SK-N-SH treated with all-trans-retinoic acid at 6 μM for 48 hours (cell line): ENCODE measurements around the gene KCNMB2.
"Not testable (repeated sequence)": the region's sequence is repeated elsewhere in the genome, so short reads cannot be mapped to it uniquely, and the experiment has no call there.

Source experiments
- ATAC-seq: fragments of 200-7000 bp; cut with Tn5 transposase; 3 replicates; pipeline ENCODE4 v1.9.1; 2020; ENCODE audit warnings: mild to moderate bottlenecking, moderate library complexity
- BACH2 ChIP-seq: fragments of 250-450 bp; sonication (Bioruptor Pico); IDR thresholded peaks from 2 replicates; pipeline ENCODE4 v1.9.0; 2021; ENCODE audit warnings: mild to moderate bottlenecking, borderline replicate concordance
- CREB5 ChIP-seq: fragments of 250-450 bp; sonication (Bioruptor Pico); IDR thresholded peaks from 2 replicates; pipeline ENCODE4 v1.5.1; 2020; ENCODE audit warnings: low read depth, mild to moderate bottlenecking, moderate library complexity
- CSDC2 ChIP-seq: fragments of 250-450 bp; sonication (Bioruptor Pico); IDR thresholded peaks from 2 replicates; pipeline ENCODE4 v1.5.0; 2020; ENCODE audit warnings: mild to moderate bottlenecking, moderate library complexity
- CSRNP3 ChIP-seq: fragments of 250-450 bp; sonication (Bioruptor Pico); IDR thresholded peaks from 2 replicates; pipeline ENCODE4 v1.5.1; 2021; ENCODE audit warnings: mild to moderate bottlenecking, moderate library complexity
- ESRRG ChIP-seq: fragments of 250-450 bp; sonication (Bioruptor Pico); IDR thresholded peaks from 2 replicates; pipeline ENCODE4 v1.6.1; 2021; ENCODE audit warnings: mild to moderate bottlenecking
- GLIS3 ChIP-seq: fragments of 250-450 bp; sonication (Bioruptor Pico); IDR thresholded peaks from 2 replicates; pipeline ENCODE4 v1.5.0; 2020; ENCODE audit warnings: mild to moderate bottlenecking, moderate library complexity
- ISL1 ChIP-seq: fragments of 250-450 bp; sonication (Bioruptor Pico); IDR thresholded peaks from 2 replicates; pipeline ENCODE4 v2.1.2; 2022; ENCODE audit warnings: mild to moderate bottlenecking, moderate library complexity
- OSR1 ChIP-seq: fragments of 250-450 bp; sonication (Bioruptor Pico); IDR thresholded peaks from 2 replicates; pipeline ENCODE4 v1.8.0; 2022; ENCODE audit warnings: moderate library complexity, mild to moderate bottlenecking, inconsistent platforms
- PATZ1 ChIP-seq: fragments of 250-450 bp; sonication (Bioruptor Pico); IDR thresholded peaks from 2 replicates; pipeline ENCODE4 v1.8.0; 2020; ENCODE audit warnings: mild to moderate bottlenecking, moderate library complexity, borderline replicate concordance
- POU6F1 ChIP-seq: fragments of 250-450 bp; sonication (Bioruptor Pico); IDR thresholded peaks from 2 replicates; pipeline ENCODE4 v1.8.0; 2021; ENCODE audit warnings: low read depth, mild to moderate bottlenecking, moderate library complexity, borderline replicate concordance
- PPARA ChIP-seq: fragments of 250-450 bp; sonication (Bioruptor Pico); IDR thresholded peaks from 2 replicates; pipeline ENCODE4 v1.5.0; 2020; ENCODE audit warnings: mild to moderate bottlenecking, borderline replicate concordance
- RARB ChIP-seq: fragments of 250-450 bp; sonication (Bioruptor Pico); IDR thresholded peaks from 2 replicates; pipeline ENCODE4 v1.8.0; 2021; ENCODE audit warnings: mild to moderate bottlenecking, moderate library complexity
- SNAI2 ChIP-seq: fragments of 250-450 bp; sonication (Bioruptor Pico); IDR thresholded peaks from 2 replicates; pipeline ENCODE4 v1.5.0; 2020; ENCODE audit warnings: mild to moderate bottlenecking, moderate library complexity
- TCF4 ChIP-seq: fragments of 250-450 bp; sonication (Bioruptor Pico); IDR thresholded peaks from 2 replicates; pipeline ENCODE4 v1.8.0; 2021; ENCODE audit warnings: mild to moderate bottlenecking, moderate library complexity, borderline replicate concordance
- TOX ChIP-seq: fragments of 250-450 bp; sonication (Bioruptor Pico); IDR thresholded peaks from 2 replicates; pipeline ENCODE4 v1.8.0; 2021; ENCODE audit warnings: mild to moderate bottlenecking, moderate library complexity, borderline replicate concordance
- TSHZ2 ChIP-seq: fragments of 250-450 bp; sonication (Bioruptor Pico); IDR thresholded peaks from 2 replicates; pipeline ENCODE4 v1.5.0; 2020; ENCODE audit warnings: mild to moderate bottlenecking, moderate library complexity
- ZC3H10 ChIP-seq: fragments of 250-450 bp; sonication (Bioruptor Pico); IDR thresholded peaks from 2 replicates; pipeline ENCODE4 v1.5.1; 2021; ENCODE audit warnings: mild to moderate bottlenecking, moderate library complexity
- ZFP3 ChIP-seq: fragments of 250-450 bp; sonication (Bioruptor Pico); IDR thresholded peaks from 2 replicates; pipeline ENCODE4 v1.5.0; 2020; ENCODE audit warnings: mild to moderate bottlenecking, moderate library complexity
- ZFP30 ChIP-seq: fragments of 450-650 bp; formaldehyde crosslinking; IDR thresholded peaks from 2 replicates; pipeline ENCODE4 v1.5.0; 2022; ENCODE audit warnings: mild to moderate bottlenecking, moderate library complexity
- ZNF565 ChIP-seq: fragments of 450-650 bp; formaldehyde crosslinking; conservative IDR thresholded peaks from 2 replicates; pipeline ENCODE4 v1.5.0; 2020; ENCODE audit warnings: low read depth, mild to moderate bottlenecking, moderate library complexity
- ZNF70 ChIP-seq: fragments of 450-650 bp; formaldehyde crosslinking; IDR thresholded peaks from 2 replicates; pipeline ENCODE4 v1.5.0; 2020; ENCODE audit warnings: mild to moderate bottlenecking, moderate library complexity

The KCNMB2 gene

GRCh38 chr3:178745861-178746655 lies 209.8 kb downstream of the KCNMB2 start:
- ATAC-seq, result not testable (repeated sequence)

- no peak for ATAC-seq
- no peak for TF ChIP-seq OSR1 (CRISPR knock-in tag)
- TF ChIP-seq POU6F1 (CRISPR knock-in tag), result no peak
- TF ChIP-seq SNAI2 (CRISPR knock-in tag), result no peak
- no peak for TF ChIP-seq ZNF70 (CRISPR knock-in tag)
- no peak for TF ChIP-seq TOX (CRISPR knock-in tag)
- no peak for TF ChIP-seq CSRNP3 (CRISPR knock-in tag)
- TF ChIP-seq ZFP3 (CRISPR knock-in tag), result no peak
- no peak for TF ChIP-seq CREB5 (CRISPR knock-in tag)
- TF ChIP-seq BACH2 (CRISPR knock-in tag), result no peak
- no peak for TF ChIP-seq ESRRG (CRISPR knock-in tag)
- no peak for TF ChIP-seq ZFP30
- no peak for TF ChIP-seq PPARA (CRISPR knock-in tag)
- no peak for TF ChIP-seq ZC3H10 (CRISPR knock-in tag)
- no peak for TF ChIP-seq TCF4 (CRISPR knock-in tag)
Measured at GRCh38 chr3:178748874-178749273, 212.6 kb downstream of the KCNMB2 start.

GRCh38 chr3:178749471-178749870 lies 213.2 kb downstream of the KCNMB2 start:
- no peak for TF ChIP-seq ZFP3 (CRISPR knock-in tag)
- TF ChIP-seq RARB (CRISPR knock-in tag), result no peak
- TF ChIP-seq ZFP30, result no peak
- no peak for TF ChIP-seq ZNF565
- no peak for TF ChIP-seq TOX (CRISPR knock-in tag)
- no peak for TF ChIP-seq PATZ1 (CRISPR knock-in tag)
- TF ChIP-seq PPARA (CRISPR knock-in tag), result no peak
- no peak for ATAC-seq

- no peak for ATAC-seq
- TF ChIP-seq ZC3H10 (CRISPR knock-in tag) (no peak), GLIS3 (CRISPR knock-in tag) (no peak), RARB (CRISPR knock-in tag) (no peak), ISL1 (CRISPR knock-in tag) (no peak), PPARA (CRISPR knock-in tag) (no peak), ZNF70 (CRISPR knock-in tag) (no peak), SNAI2 (CRISPR knock-in tag) (no peak), CSDC2 (CRISPR knock-in tag) (no peak), CSRNP3 (CRISPR knock-in tag) (no peak), BACH2 (CRISPR knock-in tag) (no peak), TOX (CRISPR knock-in tag) (no peak), PATZ1 (CRISPR knock-in tag) (no peak), ZFP3 (CRISPR knock-in tag) (no peak), TSHZ2 (no peak)
Measured at GRCh38 chr3:178750639-178751300, 214.5 kb downstream of the KCNMB2 start.
